Panc1 (cell line): ENCODE results near the gene C2CD4A. TPM values are rescaled to one million over a fixed set of nuclear protein-coding genes. Genes with fewer than 3 reads are reported as not detected.

ENCODE experiments used
- ATAC-seq: fragments of 200-7000 bp; cut with Tn5 transposase; 2 replicates; pipeline ENCODE4 v1.9.1; 2020; ENCODE audit warnings: mild to moderate bottlenecking, moderate library complexity
- BruUV-seq: library from RNA; stranded (reverse); fragments of 400-500 nt; replicated peaks from 2 replicates; lab custom pipeline; 2021; lab: Mats Ljungman, UMichigan
- CTCF ChIA-PET: fragments of 300-600 bp; sonication (Branson Sonifier 250); formaldehyde crosslinking; loops from one replicate; lab custom pipeline; 2022; ENCODE audit warnings: antibody characterized with exemption; lab: Charles Lee
- POLR2A ChIA-PET: fragments of 300-600 bp; sonication (Branson Sonifier 250); formaldehyde crosslinking; loops from one replicate; lab custom pipeline; 2022; ENCODE audit warnings: antibody characterized with exemption; lab: Charles Lee
- DNase-seq: peaks from one replicate; pipeline ENCODE4 v3.0.0-alpha.2; 2010; ENCODE audit warnings: low read depth, low spot score
- H3K27ac ChIP-seq: 2 replicates; pipeline ENCODE4 v1.5.1; 2011; ENCODE audit warnings: mild to moderate bottlenecking, low read length, inconsistent platforms
- H3K27me3 ChIP-seq: fragments of 200-500 bp; sonication (Bioruptor generic); 2 replicates; pipeline ENCODE4 v1.6.0; 2014; ENCODE audit warnings: low read length, inconsistent platforms; ENCODE audit not compliant: control insufficient read depth, insufficient read depth
- H3K36me3 ChIP-seq: fragments of 200-500 bp; sonication (Bioruptor generic); 2 replicates; pipeline ENCODE4 v1.5.1; 2014; ENCODE audit warnings: inconsistent platforms, mild to moderate bottlenecking, low read length, moderate library complexity; ENCODE audit not compliant: control insufficient read depth, insufficient read depth
- H3K4me1 ChIP-seq: 2 replicates; pipeline ENCODE4 v1.5.1; 2011; ENCODE audit warnings: inconsistent platforms, mild to moderate bottlenecking, low read length, moderate library complexity; ENCODE audit not compliant: control insufficient read depth, insufficient read depth
- H3K4me3 ChIP-seq, 2 experiments: 2 replicates each; pipeline ENCODE4 v1.5.1; 2011 to 2012; ENCODE audit warnings: low read depth in 2 of 2, low read length in 2 of 2, mild to moderate bottlenecking in 2 of 2, inconsistent platforms in 1 of 2, moderate library complexity in 1 of 2
- H3K9me3 ChIP-seq: fragments of 200-500 bp; sonication (Bioruptor generic); 2 replicates; pipeline ENCODE4 v1.5.1; 2014; ENCODE audit warnings: low read depth, mild to moderate bottlenecking, inconsistent platforms, low read length, moderate library complexity; ENCODE audit not compliant: control insufficient read depth, insufficient read depth
- POLR2AphosphoS5 ChIP-seq: IDR thresholded peaks from 2 replicates; pipeline ENCODE4 v1.6.1; 2012; ENCODE audit warnings: mild to moderate bottlenecking, low read depth, low read length, moderate library complexity
- TCF7L2 ChIP-seq: IDR thresholded peaks from 2 replicates; pipeline ENCODE4 v1.6.1; 2011; ENCODE audit warnings: mild to moderate bottlenecking, low read depth, low read length, inconsistent platforms
- in situ Hi-C: cut with HindIII; loops from 2 replicates; pipeline ENCODE4 v1.10.0; 2016; ENCODE audit warnings: low sequenced_read_pairs, low pct_unique_long_range_greater_than_20kb
- intact Hi-C: fragments of 100-400 bp; cut with micrococcal nuclease; formaldehyde crosslinking; loops from one replicate; pipeline ENCODE4 v1.10.0; 2022; ENCODE audit not compliant: unreplicated experiment
- total RNA-seq: library from RNA; stranded (reverse); gene quantifications from one replicate; pipeline ENCODE4 v1.2.1, GENCODE V29; 2021; ENCODE audit not compliant: unreplicated experiment
- TF ChIP-seq, protein P1 (sequence below): fragments of 450-650 bp; IDR thresholded peaks from 2 replicates; pipeline ENCODE4 v1.5.1; 2017; ENCODE audit warnings: mild to moderate bottlenecking
- TF ChIP-seq, protein P2 (sequence below), 2 experiments: IDR thresholded peaks; 2 replicates each; pipeline ENCODE4 v1.6.1; 2011 to 2012; ENCODE audit warnings: low read depth in 2 of 2, control low read depth in 1 of 2, low read length in 1 of 2, mild to moderate bottlenecking in 1 of 2, moderate library complexity in 1 of 2; ENCODE audit not compliant: insufficient read depth in 1 of 2

C2CD4A gene
- total RNA-seq, 1 experiment from 2014 or later, result 0.15 TPM

DNA sequence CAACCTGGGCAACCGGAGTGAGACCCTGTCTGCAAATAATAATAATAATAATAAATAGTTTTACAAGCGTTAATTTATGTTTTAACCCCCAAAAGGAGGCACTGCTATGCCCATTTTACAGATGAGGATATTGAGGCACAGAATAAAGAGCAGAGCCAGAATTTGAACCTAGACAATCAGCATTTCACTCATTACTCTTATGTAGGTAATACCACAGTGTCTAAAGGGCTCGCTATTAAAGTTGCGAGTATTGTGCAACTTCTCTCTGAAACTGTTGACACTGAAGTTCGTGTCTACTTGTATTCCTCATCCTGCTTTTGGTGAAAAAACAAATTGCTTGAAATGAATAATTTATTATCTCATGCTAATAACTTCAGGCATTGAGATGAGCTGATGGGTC, 2.8 kb downstream of the C2CD4A start:
- BruUV-seq, result no TSS peak
- CTCF ChIA-PET, result no interaction called here
- DNase-seq (no peak), ATAC-seq (no peak)
- TF ChIP-seq POLR2AphosphoS5, result no peak
- TF ChIP-seq, protein P1, sequence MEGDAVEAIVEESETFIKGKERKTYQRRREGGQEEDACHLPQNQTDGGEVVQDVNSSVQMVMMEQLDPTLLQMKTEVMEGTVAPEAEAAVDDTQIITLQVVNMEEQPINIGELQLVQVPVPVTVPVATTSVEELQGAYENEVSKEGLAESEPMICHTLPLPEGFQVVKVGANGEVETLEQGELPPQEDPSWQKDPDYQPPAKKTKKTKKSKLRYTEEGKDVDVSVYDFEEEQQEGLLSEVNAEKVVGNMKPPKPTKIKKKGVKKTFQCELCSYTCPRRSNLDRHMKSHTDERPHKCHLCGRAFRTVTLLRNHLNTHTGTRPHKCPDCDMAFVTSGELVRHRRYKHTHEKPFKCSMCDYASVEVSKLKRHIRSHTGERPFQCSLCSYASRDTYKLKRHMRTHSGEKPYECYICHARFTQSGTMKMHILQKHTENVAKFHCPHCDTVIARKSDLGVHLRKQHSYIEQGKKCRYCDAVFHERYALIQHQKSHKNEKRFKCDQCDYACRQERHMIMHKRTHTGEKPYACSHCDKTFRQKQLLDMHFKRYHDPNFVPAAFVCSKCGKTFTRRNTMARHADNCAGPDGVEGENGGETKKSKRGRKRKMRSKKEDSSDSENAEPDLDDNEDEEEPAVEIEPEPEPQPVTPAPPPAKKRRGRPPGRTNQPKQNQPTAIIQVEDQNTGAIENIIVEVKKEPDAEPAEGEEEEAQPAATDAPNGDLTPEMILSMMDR, result no peak
- TF ChIP-seq, protein P2, sequence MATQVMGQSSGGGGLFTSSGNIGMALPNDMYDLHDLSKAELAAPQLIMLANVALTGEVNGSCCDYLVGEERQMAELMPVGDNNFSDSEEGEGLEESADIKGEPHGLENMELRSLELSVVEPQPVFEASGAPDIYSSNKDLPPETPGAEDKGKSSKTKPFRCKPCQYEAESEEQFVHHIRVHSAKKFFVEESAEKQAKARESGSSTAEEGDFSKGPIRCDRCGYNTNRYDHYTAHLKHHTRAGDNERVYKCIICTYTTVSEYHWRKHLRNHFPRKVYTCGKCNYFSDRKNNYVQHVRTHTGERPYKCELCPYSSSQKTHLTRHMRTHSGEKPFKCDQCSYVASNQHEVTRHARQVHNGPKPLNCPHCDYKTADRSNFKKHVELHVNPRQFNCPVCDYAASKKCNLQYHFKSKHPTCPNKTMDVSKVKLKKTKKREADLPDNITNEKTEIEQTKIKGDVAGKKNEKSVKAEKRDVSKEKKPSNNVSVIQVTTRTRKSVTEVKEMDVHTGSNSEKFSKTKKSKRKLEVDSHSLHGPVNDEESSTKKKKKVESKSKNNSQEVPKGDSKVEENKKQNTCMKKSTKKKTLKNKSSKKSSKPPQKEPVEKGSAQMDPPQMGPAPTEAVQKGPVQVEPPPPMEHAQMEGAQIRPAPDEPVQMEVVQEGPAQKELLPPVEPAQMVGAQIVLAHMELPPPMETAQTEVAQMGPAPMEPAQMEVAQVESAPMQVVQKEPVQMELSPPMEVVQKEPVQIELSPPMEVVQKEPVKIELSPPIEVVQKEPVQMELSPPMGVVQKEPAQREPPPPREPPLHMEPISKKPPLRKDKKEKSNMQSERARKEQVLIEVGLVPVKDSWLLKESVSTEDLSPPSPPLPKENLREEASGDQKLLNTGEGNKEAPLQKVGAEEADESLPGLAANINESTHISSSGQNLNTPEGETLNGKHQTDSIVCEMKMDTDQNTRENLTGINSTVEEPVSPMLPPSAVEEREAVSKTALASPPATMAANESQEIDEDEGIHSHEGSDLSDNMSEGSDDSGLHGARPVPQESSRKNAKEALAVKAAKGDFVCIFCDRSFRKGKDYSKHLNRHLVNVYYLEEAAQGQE (IDR thresholded peaks at IDR 0.05; ENCODE audit: insufficient read depth in 1 of 2, low read depth in 2 of 2, low read length in 1 of 2), result no peak
- in situ Hi-C loops (no loop called here), intact Hi-C loops (no loop called here)
- Histone ChIP-seq H3K4me1 (peaks cover 7% of the 10 kb centered on the region), H3K9me3 (no peaks in the 10 kb centered on the region), H3K36me3 (no peaks in the 10 kb centered on the region), H3K4me3 (no peak overlapping the region), H3K27me3 (peaks cover 12% of the 10 kb centered on the region), H3K27ac (no peak overlapping the region)
- POLR2A ChIA-PET, result no interaction called here

DNA sequence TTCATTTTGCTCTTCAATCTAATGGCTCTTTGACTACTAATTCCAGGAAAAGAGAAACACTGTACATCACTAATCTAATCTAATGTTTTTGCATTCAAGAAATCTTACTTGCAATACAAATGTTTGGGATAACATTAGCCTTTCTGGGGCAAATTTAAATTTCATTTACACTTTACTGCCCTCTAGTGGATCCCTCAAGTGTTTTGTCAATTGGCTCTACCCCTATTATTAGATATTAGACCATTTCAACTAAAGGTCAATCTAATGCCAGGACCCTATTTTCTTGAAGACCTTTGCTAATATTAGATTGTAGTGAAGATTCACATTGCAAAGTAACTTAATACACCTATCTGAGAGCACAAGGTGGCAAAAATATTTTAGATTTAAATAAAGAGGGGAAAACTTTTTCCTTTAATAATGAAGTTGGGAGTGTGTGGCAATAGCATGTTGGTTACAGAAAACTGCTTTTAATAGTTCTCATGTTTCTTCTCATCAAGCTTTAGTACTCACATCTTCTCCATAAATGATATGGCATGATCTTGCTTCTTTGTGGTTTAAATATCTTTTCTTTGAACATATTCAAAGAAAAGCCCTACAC, 5.0 kb downstream of the C2CD4A start:
- Histone ChIP-seq H3K4me1 (peaks cover 7% of the 10 kb centered on the region), H3K9me3 (no peaks in the 10 kb centered on the region), H3K36me3 (no peaks in the 10 kb centered on the region), H3K27me3 (0 out of 2 replicates have a peak, but pooled peaks cover 2% of the 10 kb centered on the region), H3K27ac (no peak overlapping the region), H3K4me3 (no peak overlapping the region)
- intact Hi-C loops (loop anchor here (5.0 kb wide), 2 partner anchors 200 to 235 kb away; no protein-coding TSS in a partner anchor), in situ Hi-C loops (no loop called here)
- no TSS peak for BruUV-seq
- ATAC-seq (no peak), DNase-seq (no peak)
- POLR2A ChIA-PET, result no interaction called here
- CTCF ChIA-PET, result no interaction called here
- TF ChIP-seq TCF7L2, result no peak
- TF ChIP-seq, protein P1, result peak; percentile 75; the same call in 1 of the 2 replicates
